ENCODE measurements around the gene BORCS6. TPM values are rescaled to one million over a fixed set of nuclear protein-coding genes. Genes with fewer than 3 reads are reported as not detected.

Gene BORCS6
- total and polyA plus RNA-seq, 2 experiments from 2014 or later: 1.8 to 7.1 TPM

DNA sequence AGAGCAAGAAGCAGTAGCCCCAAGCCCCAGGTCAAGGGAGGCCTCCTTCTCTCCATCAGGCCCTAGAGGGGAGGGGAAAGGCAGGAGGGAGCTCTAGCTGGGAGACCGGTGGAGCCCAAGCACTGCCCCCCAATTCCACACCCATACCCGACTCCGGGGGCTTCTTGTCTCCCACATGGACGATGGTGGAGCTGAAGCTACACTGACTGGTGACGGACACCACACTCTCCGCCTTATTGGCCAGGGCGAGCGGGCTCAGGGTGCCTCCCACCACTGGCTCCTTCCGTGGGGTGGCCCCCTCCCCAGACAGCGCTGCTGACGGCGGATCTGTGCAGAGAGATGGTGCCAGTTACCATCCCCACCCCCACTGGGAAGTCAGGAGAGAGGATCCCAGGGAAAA is 44.2 kb downstream of the BORCS6 start:
- Mint-ChIP-seq H3K27me3 (ENCODE audit: insufficient read depth, low read depth, poor library complexity) (peaks cover 7% of the 10 kb centered on the region), H3K9me3 (no peaks in the 10 kb centered on the region), H3K4me3 (no peak overlapping the region), H3K4me1 (no peaks in the 10 kb centered on the region), H3K36me3 (ENCODE audit: low read depth) (peaks cover 51% of the 10 kb centered on the region), H3K27ac (no peak overlapping the region)
- peaks cover 3% of the 10 kb centered on the region; the same call in 1 of the 2 replicates for H3K36me3 ChIP-seq (ENCODE audit: insufficient read depth)
- H3K4me1 ChIP-seq (ENCODE audit: insufficient read depth): no peaks in the 10 kb centered on the region
- H4K20me1 ChIP-seq (replicated peaks; ENCODE audit: insufficient read depth): no peaks in the 10 kb centered on the region; the same call in 1 of the 2 replicates
- DNase-seq (ENCODE audit: low spot score): no peak
- H3K9me2 ChIP-seq (ENCODE audit: insufficient read depth): no peaks in the 10 kb centered on the region
- ATAC-seq: no peak
- peaks cover 4% of the 10 kb centered on the region; the same call in 1 of the 2 replicates for H3K79me2 ChIP-seq (replicated peaks; ENCODE audit: insufficient read depth)
- H2AFZ ChIP-seq: no peak overlapping the region
- no peak overlapping the region for H3K4me2 ChIP-seq
- H3K27me3 ChIP-seq (ENCODE audit: insufficient read depth): no peaks in the 10 kb centered on the region
- no peak overlapping the region for H3K27ac ChIP-seq (ENCODE audit: low read depth)
- TF ChIP-seq JUNB (IDR thresholded peaks at IDR 0.05; ENCODE audit: unreplicated experiment) (no peak), REST (IDR thresholded peaks at IDR 0.05; ENCODE audit: unreplicated experiment) (no peak)
- 0 out of 2 replicates have a peak, but pooled peaks cover 6% of the 10 kb centered on the region for H3F3A ChIP-seq (replicated peaks; ENCODE audit: low read depth)
- H3K4me3 ChIP-seq: no peak overlapping the region

- Mint-ChIP-seq H3K36me3 (ENCODE audit: low read depth) (peaks cover 52% of the 10 kb centered on the region), H3K27ac (no peak overlapping the region), H3K4me1 (no peaks in the 10 kb centered on the region), H3K4me3 (no peak overlapping the region), H3K9me3 (no peaks in the 10 kb centered on the region), H3K27me3 (ENCODE audit: insufficient read depth, low read depth, poor library complexity) (peaks cover 7% of the 10 kb centered on the region)
- no peaks in the 10 kb centered on the region for H3K27me3 ChIP-seq (ENCODE audit: insufficient read depth)
- H3K4me2 ChIP-seq: no peak overlapping the region
- TF ChIP-seq ZNF331 (CRISPR knock-in tag; IDR thresholded peaks at IDR 0.05; ENCODE audit: low read depth) (no peak), ZNF462 (CRISPR knock-in tag; IDR thresholded peaks at IDR 0.05) (no peak), STAT1 (IDR thresholded peaks at IDR 0.05; ENCODE audit: unreplicated experiment) (no peak), REST (IDR thresholded peaks at IDR 0.05; ENCODE audit: unreplicated experiment) (no peak), ZNF114 (CRISPR knock-in tag; IDR thresholded peaks at IDR 0.05) (no peak), JUNB (IDR thresholded peaks at IDR 0.05; ENCODE audit: unreplicated experiment) (no peak)
- ATAC-seq (no peak), DNase-seq (ENCODE audit: low spot score) (no peak)
- no peaks in the 10 kb centered on the region for H3K79me2 ChIP-seq (replicated peaks; ENCODE audit: insufficient read depth)
- H3K9me2 ChIP-seq (ENCODE audit: insufficient read depth): no peaks in the 10 kb centered on the region
- H3F3A ChIP-seq (replicated peaks; ENCODE audit: low read depth): peaks cover 12% of the 10 kb centered on the region
- H3K36me3 ChIP-seq (ENCODE audit: insufficient read depth): peaks cover 7% of the 10 kb centered on the region; the same call in 1 of the 2 replicates
- no peak overlapping the region for H3K4me3 ChIP-seq
- no peak overlapping the region for H2AFZ ChIP-seq
- H3K27ac ChIP-seq (ENCODE audit: low read depth): no peak overlapping the region
- no peaks in the 10 kb centered on the region for H4K20me1 ChIP-seq (replicated peaks; ENCODE audit: insufficient read depth)
- H3K4me1 ChIP-seq (ENCODE audit: insufficient read depth): no peaks in the 10 kb centered on the region
Measured at GRCh38 chr17:8144401-8145231, 45.4 kb downstream of the BORCS6 start.

Data from GM23338 (cell line).